HG02642 (cell line): ENCODE results near the gene VKORC1.
A peak's percentile ranks its signal among the peaks of the same experiment; 100 is the strongest.

Source experiments
- ATAC-seq: cut with Tn5 transposase; IDR thresholded peaks from one replicate; pipeline ENCODE4 v1.9.1; 2021; ENCODE audit warnings: mild to moderate bottlenecking; ENCODE audit not compliant: unreplicated experiment, poor library complexity

VKORC1 gene

GRCh38 chr16:31072540-31073141 is 22.0 kb downstream of the VKORC1 start:
- ATAC-seq, result peak; percentile 6

GRCh38 chr16:31071861-31072260 is 22.7 kb downstream of the VKORC1 start:
- ATAC-seq, result no peak

GRCh38 chr16:31067342-31067741 is 27.3 kb downstream of the VKORC1 start:
- ATAC-seq, result no peak

- no peak for ATAC-seq
These were observed 29.6 kb downstream of the VKORC1 start for GRCh38 chr16:31064882-31065461.

GRCh38 chr16:31063843-31064611 is 30.6 kb downstream of the VKORC1 start:
- ATAC-seq, result no peak

GRCh38 chr16:31063495-31063842 is 31.1 kb downstream of the VKORC1 start:
- ATAC-seq, result no peak

- no peak for ATAC-seq
These were observed 32.7 kb downstream of the VKORC1 start for GRCh38 chr16:31061813-31062440.

GRCh38 chr16:31061126-31061812 is 33.3 kb downstream of the VKORC1 start:
- no peak for ATAC-seq

- no peak for ATAC-seq
These were observed 39.0 kb downstream of the VKORC1 start for GRCh38 chr16:31055613-31056012.

GRCh38 chr16:31052114-31052513 is 42.5 kb downstream of the VKORC1 start:
- no peak for ATAC-seq

- no peak for ATAC-seq
These were observed 44.1 kb downstream of the VKORC1 start for GRCh38 chr16:31050280-31051030.

- ATAC-seq, result no peak
These were observed 50.6 kb downstream of the VKORC1 start for GRCh38 chr16:31043898-31044481.

- ATAC-seq, result no peak
These were observed 51.2 kb downstream of the VKORC1 start for GRCh38 chr16:31043352-31043751.

GRCh38 chr16:31042866-31043265 is 51.7 kb downstream of the VKORC1 start:
- no peak for ATAC-seq
